GM19043 (cell line): ENCODE results near the gene GAK.

Experiments
- ATAC-seq: cut with Tn5 transposase; IDR thresholded peaks from one replicate; pipeline ENCODE4 v1.9.1; 2021; ENCODE audit warnings: low read depth; ENCODE audit not compliant: unreplicated experiment

Gene GAK

DNA sequence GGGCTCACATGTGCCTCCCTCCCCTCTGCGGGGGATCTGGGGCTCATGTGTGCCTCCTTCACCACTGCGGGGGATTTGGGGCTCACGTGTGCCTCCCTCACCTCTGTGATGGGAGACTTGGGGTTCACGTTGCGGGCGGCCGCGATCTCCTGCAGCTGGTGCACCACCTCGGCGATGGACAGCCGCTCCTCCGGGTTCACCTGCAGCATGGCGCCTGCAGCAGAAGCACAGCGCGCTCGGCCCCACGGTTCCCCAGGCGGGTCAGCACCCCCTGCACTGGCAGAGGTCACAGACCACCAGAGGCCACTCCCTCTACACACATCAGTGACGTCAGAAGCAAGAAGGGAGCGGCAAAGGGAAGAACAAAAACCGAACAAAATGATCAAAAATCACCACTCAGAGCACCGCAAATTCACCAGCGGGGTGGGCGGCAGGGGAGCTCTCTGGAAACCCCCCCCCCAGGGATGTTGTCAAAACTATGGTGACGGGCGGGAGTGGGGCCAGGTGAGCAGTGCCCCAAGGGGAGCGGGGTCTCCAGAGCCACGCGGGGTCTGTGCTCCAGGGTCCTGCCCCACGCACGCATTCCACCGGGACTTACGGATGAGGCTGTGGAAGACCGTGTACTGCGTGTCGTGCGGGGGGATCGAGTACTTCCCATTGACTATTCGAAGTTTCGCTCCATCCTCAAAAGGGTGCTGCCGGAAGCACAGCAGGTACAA is 38.7 kb downstream of the GAK start:
- no peak for ATAC-seq

DNA sequence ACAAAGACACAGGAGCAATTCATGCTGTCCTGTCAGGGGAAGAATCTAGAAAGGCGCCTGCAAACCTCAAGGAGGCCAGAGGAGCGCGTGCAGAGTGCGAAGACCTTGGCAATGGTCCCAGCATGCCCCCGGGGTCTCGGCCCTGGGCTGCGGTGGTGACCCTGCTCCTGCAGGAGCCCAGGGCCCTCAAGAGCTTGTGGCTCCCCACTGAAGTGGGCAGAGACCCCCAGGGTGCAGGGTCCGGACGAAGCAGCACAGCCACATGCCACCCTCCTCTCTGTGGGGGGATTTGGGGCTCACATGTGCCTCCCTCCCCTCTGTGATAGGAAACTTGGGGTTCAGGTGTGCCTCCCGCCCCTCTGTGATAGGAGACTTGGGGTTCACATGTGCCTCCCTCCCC is 39.3 kb downstream of the GAK start:
- no peak for ATAC-seq

DNA sequence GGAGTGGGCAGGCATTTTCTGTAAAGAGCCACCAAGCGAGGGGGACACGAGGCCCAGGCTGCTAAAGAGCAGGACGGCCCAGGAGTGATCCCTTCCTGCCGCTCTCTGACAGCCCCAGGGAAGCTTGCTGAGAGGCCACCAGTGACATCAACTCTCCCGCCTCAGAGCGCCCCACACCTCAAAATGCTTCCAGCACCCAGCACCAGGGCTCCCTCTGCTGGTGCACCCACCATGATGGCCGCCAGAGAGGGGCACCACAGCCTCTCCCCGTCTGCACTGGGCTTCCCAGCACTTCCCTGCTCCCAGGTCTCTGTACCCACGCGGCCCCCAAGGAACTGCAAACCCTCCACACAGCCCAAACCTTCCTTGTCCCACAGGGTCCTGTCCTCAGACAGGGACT is 40.4 kb downstream of the GAK start:
- no peak for ATAC-seq

DNA sequence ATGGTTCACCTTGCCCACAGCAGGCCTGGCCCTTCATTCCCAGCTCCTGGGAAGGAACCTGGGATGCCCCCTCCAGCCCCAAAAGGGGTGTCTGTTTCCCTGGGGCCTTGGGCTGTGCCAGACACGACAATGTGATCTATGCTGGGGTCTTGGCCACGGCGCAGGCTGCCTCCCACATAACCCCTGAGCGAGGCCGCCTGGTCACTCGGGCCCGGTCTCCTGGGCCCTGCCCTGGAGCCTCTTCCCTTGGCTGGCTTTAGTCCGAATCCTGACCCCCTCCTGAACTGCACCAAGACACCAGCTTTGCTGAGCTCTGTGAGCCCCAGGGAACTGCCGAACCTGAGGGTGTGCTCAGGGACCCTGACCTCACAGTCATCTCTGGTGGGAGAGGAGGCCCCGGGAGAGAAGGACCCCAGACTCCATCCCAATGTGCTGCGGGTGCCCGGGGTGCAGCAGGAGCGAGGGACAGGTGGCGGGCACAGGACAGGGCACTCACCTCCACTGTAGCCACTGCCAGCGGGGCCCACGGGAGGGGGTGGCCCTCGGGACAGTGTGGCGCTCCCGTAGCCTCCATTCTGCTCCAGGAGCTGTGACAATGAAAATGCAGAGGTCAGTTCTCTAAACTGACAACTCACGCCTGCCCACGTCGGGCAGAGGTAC is 42.0 kb downstream of the GAK start:
- ATAC-seq = no peak

DNA sequence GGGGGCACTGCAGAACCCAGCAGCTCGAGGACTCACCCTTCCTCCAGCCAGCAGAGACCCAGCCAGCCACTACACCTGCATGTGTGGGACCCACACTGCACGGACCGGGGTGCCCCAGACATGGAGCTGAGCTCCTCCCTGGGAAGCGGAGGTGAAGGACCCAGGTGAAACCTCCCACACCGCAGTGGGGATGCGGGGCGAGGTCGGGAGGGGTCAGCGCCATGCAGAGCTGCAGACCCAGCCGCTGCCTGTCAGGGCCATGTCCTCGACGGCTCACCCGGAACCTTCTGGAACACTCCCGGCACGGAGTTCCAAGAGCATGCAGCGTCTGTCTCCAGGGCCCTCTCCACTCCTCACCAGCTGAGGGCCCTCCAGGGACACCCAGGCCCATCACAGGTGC is 42.6 kb downstream of the GAK start:
- ATAC-seq = no peak

DNA sequence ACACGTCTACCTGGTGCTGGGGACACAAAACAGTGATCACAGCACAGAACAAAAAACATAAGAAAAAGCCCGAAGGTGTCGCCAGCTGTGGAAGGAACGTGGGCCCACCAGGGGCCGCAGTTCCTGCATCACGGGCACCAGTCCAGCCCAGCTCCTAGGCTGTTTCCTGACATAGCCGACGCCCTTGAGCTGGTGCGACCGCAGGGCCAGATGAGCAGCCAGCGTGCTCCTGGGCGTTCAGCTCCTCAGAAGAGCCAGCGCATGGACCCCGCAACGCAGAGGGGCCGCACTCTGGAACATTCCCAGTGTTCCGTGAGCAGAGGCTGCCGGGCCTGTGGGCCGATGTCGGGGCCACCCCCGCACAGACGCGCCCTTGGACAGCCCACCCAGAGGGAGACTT is 44.1 kb downstream of the GAK start:
- no peak for ATAC-seq

DNA sequence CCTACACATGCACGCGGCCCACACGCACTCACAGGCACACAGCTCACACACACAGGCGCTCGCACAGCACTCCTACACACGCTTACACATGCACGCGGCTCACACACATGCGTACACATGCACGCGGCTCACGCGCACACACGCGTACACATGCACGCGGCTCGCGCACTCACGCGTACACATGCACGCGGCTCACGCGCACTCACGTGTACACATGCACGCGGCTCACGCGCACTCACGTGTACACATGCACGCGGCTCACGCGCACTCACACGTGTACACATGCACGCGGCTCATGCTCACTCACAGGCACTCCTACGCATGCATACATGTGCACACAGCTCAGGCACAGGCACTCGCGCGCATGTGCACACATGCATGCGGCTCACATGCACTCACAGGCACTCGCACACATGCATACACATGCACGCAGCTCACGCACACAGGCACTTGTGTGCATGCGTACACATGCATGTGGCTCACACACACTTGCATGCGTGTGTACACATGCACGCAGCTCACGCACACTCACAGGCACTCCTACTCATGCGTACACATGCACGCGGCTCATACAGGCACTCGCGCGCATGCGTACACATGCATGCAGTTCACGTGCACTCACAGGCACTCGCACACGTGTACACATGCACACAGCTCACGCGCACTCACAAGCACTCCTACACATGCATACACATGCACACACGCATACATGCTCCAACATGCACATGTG is 44.9 kb downstream of the GAK start:
- no peak for ATAC-seq

DNA sequence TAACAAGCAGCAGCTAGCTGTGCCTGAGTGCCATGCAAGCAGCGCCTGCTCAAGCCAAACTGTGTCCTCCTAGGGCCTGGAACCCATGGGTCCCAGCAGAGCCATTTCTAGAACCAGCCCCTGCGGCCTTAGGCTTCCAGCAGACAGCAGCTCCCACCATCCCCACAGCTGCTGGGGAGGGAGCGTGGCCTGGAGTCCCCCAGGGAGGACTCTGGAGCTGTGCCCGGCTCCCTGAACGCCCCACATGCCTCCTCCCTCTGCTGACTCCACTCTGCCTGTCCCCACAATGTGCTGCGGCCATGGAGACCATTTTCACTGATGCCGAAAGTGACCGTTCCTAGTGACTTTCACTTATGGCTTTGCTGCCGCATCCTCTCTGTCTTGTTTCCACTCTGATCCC is 45.9 kb downstream of the GAK start:
- no peak for ATAC-seq

DNA sequence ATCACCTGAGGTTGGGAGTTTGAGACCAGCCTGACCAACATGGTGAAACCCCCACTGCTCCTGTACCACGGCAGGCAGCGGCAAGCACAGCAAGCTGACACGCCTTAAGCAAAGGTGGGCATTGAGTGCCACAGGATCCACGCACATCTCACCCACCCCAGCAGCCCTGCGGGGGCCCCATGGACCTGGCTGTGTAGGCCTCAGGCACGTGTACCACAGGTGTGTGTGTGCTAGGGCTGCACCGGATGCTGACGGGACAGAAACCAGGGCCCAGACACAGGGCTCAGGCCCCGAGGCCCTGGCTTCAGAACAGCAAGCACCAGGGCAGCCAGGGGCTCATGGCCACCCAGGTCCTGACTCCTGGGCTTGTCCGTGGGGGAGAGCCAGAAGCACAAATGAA is 46.8 kb downstream of the GAK start:
- ATAC-seq = no peak

DNA sequence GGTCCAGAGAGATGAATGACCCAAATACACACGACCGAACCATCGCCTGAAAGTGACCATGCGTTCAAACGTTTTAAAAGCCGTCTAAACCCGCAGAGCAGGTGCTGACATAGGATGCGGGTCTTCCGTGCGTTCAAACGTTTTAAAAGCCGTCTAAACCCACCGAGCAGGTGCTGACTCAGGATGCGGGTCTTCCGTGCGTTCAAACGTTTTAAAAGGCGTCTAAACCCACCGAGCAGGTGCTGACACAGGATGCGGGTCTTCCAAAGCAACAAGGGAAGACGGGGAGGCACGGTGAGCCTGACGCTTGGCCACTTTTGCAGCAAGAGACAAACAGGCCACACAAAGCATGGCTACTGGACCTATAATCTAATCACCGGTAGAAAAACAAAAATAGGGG is 47.2 kb downstream of the GAK start:
- no peak for ATAC-seq

DNA sequence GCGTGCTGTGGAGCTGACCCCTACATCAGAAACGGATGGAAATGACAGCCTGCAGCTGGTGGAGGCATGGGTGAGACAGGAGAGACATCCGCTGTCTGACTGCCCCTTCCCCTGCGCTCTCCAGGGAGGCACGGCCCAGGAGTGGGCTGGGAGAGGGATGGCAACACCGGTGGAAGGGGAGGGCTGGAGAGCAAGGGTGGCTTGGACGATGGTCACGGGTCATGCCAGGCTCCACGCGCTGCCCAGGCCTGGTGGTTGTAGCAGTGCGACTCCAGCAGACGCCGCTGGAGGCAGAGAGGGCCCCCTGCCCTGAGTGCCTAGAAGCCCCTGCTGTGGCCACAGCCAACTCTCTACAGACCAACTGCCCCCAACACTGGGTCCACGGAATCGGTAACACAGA is 47.9 kb downstream of the GAK start:
- ATAC-seq = no peak

DNA sequence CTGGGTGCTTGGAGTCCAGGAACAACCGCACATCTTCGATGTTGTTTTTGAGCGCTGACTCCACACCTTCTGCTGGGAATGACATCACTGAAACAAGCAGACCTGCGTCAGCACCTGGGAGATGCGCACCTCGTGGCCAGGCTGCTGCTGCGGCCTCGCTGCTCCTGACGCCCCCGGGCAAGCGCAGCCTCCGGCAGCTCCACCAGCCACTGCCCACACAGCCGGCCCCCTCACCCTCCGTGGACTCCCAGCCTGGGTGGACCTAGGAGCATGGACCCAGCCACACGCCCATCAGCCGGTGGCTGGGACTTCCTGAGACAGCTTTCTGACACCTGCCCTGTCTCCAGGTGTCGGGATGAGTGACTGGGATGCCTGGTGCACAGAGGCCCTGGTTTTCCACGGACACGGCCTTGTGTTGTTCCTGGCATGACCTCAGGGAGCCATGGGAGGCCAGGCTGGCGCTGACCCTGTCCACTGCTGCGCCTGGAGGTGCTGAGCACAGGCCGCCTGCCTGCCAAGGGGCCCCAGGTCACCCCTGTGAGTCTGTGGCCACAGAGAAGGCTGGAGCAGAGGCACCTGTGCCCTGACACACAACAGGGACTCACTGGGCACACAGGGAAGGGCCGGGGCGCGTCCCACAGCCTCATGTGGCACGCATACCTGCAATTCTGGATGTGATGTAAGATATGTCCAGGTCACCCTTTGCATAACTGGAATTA is 48.6 kb downstream of the GAK start:
- no peak for ATAC-seq

DNA sequence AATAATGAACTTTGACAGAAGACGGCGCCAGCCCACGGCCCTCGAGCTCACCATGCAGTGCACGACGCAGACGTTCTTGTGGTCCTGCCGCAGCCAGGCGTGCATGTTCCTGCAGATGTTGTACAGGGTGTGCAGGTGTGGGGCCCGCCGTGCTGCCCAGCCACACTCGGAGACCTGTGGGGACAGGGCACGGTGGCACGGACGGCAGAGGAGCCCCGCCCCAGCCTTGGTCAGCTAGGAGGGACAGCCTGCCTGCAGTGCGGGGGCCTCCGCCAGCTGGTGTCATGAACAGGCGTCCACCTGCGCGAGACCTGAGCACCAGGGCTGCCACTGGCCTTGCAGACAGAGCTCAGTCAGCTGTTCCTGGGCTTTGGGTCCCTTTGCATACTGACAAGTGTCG is 49.5 kb downstream of the GAK start:
- ATAC-seq = no peak

DNA sequence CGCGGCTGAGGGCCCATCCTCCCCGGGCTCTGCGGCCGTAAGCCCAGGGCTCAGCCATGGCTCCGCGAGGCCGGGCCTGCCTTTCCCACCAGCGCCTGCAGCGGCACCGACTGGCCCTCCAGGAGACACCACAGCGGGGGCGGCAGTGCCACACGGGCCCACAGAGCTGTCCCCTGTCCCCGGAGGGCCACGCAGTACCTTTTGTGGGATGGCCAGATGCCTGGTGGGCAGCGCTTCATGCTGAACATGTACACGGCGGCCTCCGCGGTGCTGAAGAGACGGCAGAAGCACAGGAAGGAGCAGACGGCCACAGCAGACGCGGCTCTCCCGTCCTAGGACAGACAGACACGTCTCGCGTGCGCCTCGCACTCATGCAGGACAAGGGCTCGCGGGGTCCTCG is 50.4 kb downstream of the GAK start:
- no peak for ATAC-seq

DNA sequence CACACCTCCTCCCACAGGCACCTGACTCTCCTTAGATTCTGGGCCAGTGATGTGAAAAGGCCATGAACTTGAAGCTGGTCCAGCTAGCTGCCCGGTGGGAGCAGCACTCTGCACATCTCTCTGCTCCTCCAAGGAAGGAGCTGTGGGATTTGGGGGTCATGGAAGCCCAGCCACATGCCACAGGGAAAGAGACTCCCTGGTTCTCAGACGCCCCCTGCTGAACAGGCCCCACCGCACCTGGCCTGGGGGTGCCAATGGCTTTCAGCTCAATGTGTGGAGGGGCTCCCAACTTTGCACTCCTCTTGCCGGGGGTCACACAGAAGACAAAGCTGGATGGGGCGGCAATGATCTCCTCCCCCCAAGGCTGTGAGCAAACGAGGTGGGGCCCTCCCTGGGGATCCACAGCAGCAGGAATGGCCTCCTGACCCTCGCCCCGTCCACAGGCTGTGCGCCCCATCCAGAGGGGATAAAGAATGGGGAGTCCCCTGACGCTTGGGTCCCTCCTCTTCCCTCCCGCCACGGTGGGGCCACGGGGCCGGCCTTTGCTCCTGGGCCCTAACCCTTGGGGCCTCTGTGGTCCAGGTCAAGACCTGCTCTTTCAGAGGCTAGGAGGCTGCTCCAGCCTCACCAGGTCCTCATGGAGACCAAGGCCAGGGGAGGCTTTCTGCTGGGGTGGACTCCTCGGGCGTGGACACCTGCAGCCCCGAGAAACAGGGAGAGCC is 51.3 kb downstream of the GAK start:
- no peak for ATAC-seq

DNA sequence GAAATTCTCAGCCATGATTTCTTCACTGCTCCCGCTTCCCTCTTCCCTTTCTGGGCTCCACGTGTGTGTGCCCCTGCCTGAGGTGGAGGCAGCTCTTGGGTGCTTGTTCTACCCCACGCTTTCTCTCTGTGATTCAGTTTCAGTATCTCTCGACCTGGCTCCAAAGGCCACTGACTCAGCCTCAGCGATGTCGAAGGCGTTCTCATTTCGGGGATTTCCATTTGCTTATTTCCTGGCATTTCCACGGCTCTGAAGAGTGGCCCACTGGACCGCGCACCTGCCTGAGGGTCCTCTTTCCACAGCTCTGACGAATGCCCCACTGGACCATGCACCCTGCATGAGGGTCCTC is 52.4 kb downstream of the GAK start:
- ATAC-seq = no peak

DNA sequence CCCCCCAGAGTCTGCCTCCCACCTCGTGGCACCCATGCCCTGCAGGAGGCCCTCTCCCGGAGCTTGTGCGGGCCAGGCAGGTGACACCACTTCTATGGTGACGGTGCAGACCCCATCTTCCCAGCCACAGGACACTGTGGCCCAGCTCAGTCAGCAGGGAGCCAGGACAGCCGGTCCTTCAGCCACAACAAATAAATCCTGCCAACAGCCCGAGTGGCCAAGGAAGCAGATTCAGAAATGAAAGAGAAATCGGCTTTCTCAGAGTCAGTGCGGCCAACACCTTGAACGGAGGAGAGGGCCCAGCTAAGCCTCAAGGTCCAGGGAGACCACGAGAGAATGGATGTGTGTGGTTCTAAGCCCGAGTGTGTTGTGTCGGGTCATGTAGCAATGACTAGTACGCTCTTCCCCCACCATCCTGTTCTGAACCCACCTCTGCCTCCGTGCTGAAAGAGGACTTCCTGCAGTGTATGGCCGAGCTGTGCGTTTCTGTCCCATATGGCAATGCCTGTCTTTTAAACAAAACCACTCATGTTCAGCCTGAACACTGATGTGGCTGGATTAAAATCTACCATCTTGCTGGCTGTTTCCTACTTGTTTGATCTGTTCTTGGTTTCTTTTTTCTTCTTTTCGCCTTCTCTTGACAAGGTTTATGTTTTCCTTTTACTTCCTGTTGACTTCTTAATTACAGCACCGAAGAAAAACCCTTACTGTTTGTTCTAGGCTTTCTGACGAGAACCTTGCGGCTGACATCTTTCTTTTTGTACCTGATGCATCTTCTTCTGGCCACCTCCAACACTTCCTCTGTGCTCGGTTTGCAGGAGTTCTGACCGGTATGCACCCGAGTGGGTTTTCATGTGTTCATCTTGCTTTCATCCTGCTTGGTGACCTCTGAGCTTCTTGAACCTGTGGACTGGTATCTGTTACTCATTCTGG is 53.1 kb downstream of the GAK start:
- no peak for ATAC-seq

DNA sequence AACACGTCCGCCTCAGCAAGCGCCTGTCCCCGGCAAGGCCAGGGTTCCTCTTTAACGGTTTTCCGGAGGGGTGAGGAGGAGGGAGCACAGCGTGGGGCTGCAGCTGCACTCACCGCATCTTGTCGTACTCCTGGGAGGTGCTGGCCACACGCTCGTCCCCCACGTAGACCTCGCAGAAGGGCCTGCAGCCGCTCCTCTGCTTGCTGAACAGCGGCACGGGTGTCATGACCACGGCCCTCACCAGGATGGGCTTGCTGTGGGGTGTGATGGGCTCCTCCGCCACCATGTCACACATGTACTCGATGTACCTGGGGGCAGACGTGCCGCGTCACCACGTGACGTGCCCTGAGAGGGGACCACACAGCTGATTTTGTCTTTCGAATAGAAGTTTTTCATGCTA is 54.6 kb downstream of the GAK start:
- no peak for ATAC-seq

DNA sequence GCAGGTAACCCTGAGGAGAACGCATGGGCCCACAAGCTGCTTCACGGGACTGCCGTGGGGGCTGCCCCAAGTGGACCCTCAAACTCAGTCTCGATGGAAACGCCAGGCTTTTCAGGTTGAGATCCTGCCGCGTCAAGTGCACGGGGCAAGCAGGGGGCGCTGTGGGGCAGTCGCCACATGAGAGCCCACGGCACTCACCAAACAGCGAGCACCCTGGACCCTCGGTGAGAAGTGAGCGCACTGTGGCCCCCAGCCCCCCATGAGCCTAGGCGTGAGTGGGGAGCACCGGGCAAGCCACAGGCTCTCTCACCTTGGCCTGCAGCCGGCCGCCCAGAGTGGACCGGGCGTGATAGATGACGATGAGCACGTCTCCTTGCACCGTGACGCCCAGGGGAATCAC is 55.3 kb downstream of the GAK start:
- no peak for ATAC-seq
